Left kidney (tissue), 2 donors: Measurements from ENCODE around the gene HS2ST1. TPM values are rescaled to one million over a fixed set of nuclear protein-coding genes. Genes with fewer than 3 reads are reported as not detected.
"Not testable (repeated sequence)": the region's sequence is repeated elsewhere in the genome, so short reads cannot be mapped to it uniquely, and the experiment has no call there.

Source experiments
- DNase-seq: peaks from one replicate; pipeline ENCODE4 v3.0.0-alpha.2; 2013
- polyA plus RNA-seq: library from polyadenylated mRNA; unstranded; fragments of 120-200 nt; gene quantifications from one replicate; pipeline ENCODE4 v1.2.1, GENCODE V29; 2013; ENCODE audit not compliant: insufficient read length

Gene HS2ST1
- polyA plus RNA-seq, 1 donor, result 54.4 TPM

DNA sequence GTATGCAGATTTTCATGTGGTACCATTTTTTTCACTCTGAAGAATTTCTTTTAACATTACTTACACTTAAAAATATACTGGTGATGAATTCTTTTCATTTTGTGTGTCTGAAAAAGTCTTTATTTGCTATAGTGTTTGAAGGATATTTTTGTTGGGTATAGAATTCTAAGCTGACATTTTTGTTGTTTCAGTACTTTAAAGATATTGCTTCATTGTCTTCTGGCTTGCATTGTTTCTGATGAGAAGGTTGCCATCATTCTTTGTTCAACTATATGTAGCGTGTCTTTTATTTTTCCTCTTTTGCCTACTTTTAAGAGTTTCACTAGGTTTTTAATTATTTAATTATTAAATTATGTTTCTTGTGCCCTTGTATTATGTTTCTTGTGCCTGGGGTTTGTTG, 8.0 kb downstream of the HS2ST1 start:
- no peak for DNase-seq

- no peak for DNase-seq
These were observed 10.0 kb downstream of the HS2ST1 start for GRCh38 chr1:86924324-86924960.

DNA sequence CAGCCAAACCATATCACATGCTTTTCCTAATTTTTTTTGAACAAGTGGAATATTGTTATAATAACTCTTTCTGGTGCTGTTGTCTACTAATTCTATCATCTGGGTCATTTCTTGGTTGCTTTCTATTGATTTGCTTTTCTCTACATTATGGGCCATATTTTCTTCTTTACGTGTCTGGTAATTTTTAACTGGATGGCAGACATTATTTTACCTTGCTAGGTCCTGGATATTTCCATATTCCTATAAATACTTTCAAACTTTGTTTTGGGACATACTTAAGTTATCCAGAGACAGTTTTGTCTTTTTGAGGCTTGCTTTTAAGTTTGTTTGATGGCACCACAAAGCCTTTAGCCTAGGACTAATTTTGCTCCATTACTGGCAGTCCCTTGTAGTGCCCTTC, 11.3 kb downstream of the HS2ST1 start:
- DNase-seq, result no peak

- no peak for DNase-seq
These were observed 12.4 kb downstream of the HS2ST1 start for GRCh38 chr1:86926883-86927282.

- no peak for DNase-seq
These were observed 14.4 kb downstream of the HS2ST1 start for GRCh38 chr1:86928819-86929218.

GRCh38 chr1:86933051-86933450, 18.6 kb downstream of the HS2ST1 start:
- DNase-seq, result no peak

- DNase-seq, result no peak
These were observed 19.3 kb downstream of the HS2ST1 start for GRCh38 chr1:86933562-86934377.

GRCh38 chr1:86938450-86938849, 24.0 kb downstream of the HS2ST1 start:
- no peak for DNase-seq

- DNase-seq, result no peak
These were observed 24.4 kb downstream of the HS2ST1 start for GRCh38 chr1:86938855-86939254.

GRCh38 chr1:86939406-86939805, 25.0 kb downstream of the HS2ST1 start:
- no peak for DNase-seq

- no peak for DNase-seq
These were observed 26.2 kb downstream of the HS2ST1 start for GRCh38 chr1:86940599-86940998.

GRCh38 chr1:86942042-86942441, 27.6 kb downstream of the HS2ST1 start:
- DNase-seq, result no peak

DNA sequence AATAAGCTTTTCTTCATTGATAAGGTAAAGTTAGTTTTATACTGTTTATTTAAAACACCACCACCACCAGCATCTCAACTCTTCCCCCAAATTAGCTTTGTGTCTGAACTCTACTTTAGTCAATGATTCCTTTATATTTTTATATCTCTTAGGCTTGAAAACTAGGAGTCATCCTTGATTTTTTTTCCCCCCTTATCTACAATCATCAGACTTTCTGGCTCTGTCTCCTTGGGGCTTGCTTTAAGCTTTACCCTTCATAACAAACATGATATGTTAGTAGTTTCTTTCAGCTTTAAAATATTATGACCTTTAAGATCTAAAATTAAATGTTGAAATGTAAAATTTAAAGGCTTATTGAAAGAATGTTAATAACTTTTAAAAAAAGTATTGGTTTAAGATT, 28.3 kb downstream of the HS2ST1 start:
- DNase-seq, result no peak

- DNase-seq, result no peak
These were observed 33.8 kb downstream of the HS2ST1 start for GRCh38 chr1:86948212-86948611.

GRCh38 chr1:86950712-86951419, 36.4 kb downstream of the HS2ST1 start:
- no peak for DNase-seq

DNA sequence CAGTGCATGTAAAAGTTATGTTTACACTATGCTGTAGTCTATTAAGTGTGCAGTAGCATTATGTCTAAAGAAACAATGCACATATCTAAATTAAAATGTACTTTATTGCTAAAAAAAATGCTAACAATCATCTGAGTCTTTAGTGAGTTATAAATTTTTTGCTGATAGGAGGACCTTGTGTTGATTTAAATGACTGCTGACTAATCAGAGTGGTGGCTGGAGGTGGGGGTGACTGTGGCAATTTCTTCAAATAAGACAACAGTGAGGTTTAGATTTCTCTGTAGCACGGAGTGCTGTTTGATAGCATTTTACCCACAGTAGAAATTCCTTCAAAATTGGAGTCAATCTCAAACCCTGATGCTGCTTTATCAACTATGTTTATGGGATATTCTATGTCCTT, 37.0 kb downstream of the HS2ST1 start:
- DNase-seq, result no peak

DNA sequence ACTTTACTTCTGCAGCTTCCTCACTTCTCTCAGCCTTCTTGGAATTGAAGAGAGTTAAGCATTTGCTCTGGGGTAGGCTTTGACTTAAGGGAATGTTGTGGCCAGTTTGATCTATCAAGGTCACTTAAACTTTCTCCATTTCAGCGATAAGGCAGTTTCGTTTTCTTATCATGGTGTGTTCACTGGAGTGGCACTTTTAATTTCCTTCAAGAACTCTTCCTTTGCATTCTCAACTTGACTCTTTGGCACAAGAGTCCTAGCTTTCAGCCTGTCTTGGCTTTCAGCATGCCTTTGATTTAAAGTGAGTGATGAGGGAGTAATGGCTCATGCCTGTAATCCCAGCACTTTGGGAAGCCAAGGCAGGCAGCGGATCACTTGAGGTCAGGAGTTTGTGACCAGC, 38.7 kb downstream of the HS2ST1 start:
- DNase-seq, result no peak

GRCh38 chr1:86955678-86956077, 41.2 kb downstream of the HS2ST1 start:
- DNase-seq, result no peak

GRCh38 chr1:86956221-86956620, 41.8 kb downstream of the HS2ST1 start:
- no peak for DNase-seq

- no peak for DNase-seq
These were observed 42.8 kb downstream of the HS2ST1 start for GRCh38 chr1:86957221-86957620.

GRCh38 chr1:86960548-86960947, 46.1 kb downstream of the HS2ST1 start:
- no peak for DNase-seq

GRCh38 chr1:86963841-86964240, 49.4 kb downstream of the HS2ST1 start:
- not testable (repeated sequence) for DNase-seq
